ENCODE measurements around the gene EFS.

EFS gene

DNA sequence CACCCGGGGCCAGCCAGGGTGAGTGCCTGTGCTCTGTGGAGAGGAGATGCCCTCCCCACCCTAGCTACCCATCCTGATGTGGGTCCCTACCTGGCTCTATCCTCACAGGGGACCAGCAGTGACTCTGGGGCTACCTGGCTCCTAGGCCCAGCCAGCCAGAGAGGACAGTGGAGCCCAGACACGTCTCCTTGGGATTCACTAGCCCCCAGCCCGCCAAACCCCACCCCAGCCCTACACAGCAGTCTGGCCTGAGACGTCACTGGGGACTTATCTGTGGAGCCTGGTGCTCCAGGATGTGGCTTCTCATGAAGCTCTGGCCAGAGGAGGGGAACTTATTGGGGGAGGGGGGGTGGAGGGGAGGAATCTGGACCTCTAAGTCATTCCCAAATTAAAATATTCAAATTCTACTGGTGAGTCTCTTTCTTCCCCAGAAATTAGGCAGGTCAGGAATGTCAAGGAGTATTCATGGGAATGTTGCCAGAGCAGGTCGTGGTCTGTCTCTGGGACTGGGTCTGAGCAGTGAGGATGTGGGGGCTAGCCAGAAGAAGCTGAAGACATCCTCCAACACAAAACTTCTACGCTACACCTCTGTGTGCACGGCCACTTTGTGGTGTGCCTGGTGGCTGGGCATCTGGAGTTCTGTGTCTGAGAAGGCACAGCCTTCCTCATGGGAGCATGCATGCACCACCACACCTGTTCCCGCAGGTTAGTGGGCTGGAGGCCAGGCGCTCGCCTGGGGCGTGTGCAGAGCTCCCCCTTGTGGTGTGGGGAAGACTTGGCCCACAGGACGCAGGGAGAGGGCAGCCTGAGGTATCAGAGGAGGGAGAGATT is 14.6 kb upstream of the EFS start:
- no peaks in the 10 kb centered on the region for H3K27me3 ChIP-seq (ENCODE audit: control insufficient read depth, insufficient read depth, low read length, poor library complexity, severe bottlenecking)
- H3K4me1 ChIP-seq (ENCODE audit: control insufficient read depth, insufficient read depth, low read length) = peaks cover 14% of the 10 kb centered on the region
- H3K27ac ChIP-seq (ENCODE audit: insufficient read depth, low read depth, low read length, poor library complexity, severe bottlenecking) = no peak overlapping the region
- no peak overlapping the region for H3K4me3 ChIP-seq (ENCODE audit: insufficient read depth, low read depth, low read length)
- 54 to 58% methylated on average over 11 to 12 of the region's 12 CpGs for WGBS, 2 experiments
- no peaks in the 10 kb centered on the region for H3K9me3 ChIP-seq (ENCODE audit: control insufficient read depth, low read length)
- no peaks in the 10 kb centered on the region for H3K36me3 ChIP-seq (ENCODE audit: control insufficient read depth, insufficient read depth, low read length)

DNA sequence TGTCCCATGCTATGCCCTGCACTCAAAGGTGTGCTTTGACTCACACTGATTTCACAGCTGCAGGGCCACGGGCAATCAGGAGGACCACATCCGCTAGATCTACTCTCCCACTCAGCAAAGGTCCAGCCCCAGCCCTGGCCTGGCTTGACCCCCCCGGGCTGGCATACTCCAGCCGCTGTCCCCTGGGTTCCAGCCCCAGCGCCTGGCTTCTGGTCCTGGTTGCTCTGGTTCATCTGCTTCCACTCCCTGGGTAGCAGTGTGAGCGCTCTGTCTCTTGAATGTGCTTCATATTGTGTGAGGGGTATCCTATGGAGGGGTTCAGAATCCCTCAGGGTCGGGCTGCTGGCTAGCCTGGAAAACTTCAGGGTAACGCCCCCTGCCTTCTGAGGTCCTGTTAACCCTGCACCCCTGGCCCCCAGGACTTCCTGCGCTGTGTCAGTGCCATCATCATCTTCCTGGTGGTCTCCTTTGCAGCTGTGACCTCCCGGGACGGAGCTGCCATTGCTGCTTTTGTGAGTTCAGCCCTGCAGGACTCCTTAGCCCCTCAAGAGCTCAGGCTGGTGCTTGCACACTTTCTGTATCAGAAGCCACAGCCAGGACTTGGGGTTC is 13.7 kb upstream of the EFS start:
- Histone ChIP-seq H3K9me3 (ENCODE audit: control insufficient read depth, low read length) (no peaks in the 10 kb centered on the region), H3K27ac (ENCODE audit: insufficient read depth, low read depth, low read length, poor library complexity, severe bottlenecking) (no peak overlapping the region), H3K27me3 (ENCODE audit: control insufficient read depth, insufficient read depth, low read length, poor library complexity, severe bottlenecking) (no peaks in the 10 kb centered on the region), H3K4me3 (ENCODE audit: insufficient read depth, low read depth, low read length) (no peak overlapping the region), H3K36me3 (ENCODE audit: control insufficient read depth, insufficient read depth, low read length) (no peaks in the 10 kb centered on the region), H3K4me1 (ENCODE audit: control insufficient read depth, insufficient read depth, low read length) (peaks cover 14% of the 10 kb centered on the region)
- 83 to 84% methylated on average over 11 of the region's 11 CpGs for WGBS, 2 experiments

DNA sequence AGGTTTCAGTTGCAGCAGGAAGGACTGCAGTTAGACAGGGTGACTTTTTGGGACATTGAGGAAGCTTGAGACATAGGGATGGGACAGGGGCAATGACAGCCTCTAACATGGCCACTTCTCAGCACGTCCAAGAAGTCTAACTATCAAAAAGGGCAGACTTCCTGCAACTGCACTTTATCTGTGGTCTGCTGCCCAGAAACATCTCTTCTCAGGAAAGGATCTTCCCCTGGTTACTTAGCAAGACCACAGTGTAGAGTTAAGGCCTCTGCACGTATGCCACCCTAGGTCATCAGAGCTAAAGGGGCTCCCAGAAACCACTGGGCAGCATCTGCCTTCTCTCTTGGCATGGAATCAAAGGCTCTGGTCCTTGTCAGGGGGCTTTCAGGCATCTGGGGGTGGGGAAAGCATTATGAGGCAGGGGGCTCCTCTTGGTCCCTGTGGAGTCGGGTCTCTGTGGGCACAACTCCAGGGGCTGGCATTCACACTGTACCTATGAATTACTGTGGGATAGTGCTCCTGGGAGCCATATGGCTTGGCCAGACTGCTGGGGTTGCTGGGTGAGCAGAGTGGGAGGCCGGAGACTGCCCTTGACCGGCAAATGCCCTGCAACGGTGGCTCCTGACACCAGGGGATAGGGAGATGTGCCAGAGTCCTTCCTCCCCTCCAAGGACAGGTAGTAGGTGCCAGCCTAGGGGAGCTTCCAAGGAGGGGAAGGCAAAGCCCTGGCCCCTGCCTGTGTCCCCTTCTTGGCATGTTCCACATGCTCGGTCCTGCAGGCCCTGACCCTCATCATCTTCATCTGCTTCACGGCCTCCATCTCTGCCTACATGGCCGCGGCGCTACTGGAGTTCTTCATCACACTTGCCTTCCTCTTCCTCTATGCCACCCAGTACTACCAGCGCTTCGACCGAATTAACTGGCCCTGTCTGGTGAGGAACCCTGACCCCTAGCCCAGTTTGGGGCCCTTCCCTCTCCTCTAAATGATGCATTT is 12.9 kb upstream of the EFS start:
- H3K4me1 ChIP-seq (ENCODE audit: control insufficient read depth, insufficient read depth, low read length) = peaks cover 14% of the 10 kb centered on the region
- H3K9me3 ChIP-seq (ENCODE audit: control insufficient read depth, low read length) = no peaks in the 10 kb centered on the region
- WGBS, 2 experiments = 92 to 93% methylated on average over 14 of the region's 14 CpGs
- no peaks in the 10 kb centered on the region for H3K36me3 ChIP-seq (ENCODE audit: control insufficient read depth, insufficient read depth, low read length)
- no peaks in the 10 kb centered on the region for H3K27me3 ChIP-seq (ENCODE audit: control insufficient read depth, insufficient read depth, low read length, poor library complexity, severe bottlenecking)
- no peak overlapping the region for H3K4me3 ChIP-seq (ENCODE audit: insufficient read depth, low read depth, low read length)
- H3K27ac ChIP-seq (ENCODE audit: insufficient read depth, low read depth, low read length, poor library complexity, severe bottlenecking) = no peak overlapping the region

DNA sequence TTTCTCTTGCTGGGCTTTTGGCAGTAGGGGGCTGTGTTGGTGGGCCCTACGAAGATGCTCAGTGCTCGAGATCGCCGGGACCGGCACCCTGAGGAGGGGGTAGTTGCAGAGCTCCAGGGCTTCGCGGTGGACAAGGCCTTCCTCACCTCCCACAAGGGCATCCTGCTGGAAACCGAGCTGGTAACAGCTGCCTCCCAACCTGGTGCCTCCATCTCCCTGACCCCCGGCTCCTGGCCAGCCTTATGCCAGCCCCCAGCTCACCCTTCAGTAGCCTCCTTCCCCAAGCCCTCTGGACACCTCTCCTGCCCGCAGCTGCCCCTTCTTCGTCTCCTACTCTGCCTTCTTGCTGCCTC is 12.2 kb upstream of the EFS start:
- H3K36me3 ChIP-seq (ENCODE audit: control insufficient read depth, insufficient read depth, low read length) = no peaks in the 10 kb centered on the region
- WGBS, 2 experiments = 74 to 76% methylated on average over 11 of the region's 11 CpGs
- no peak overlapping the region for H3K4me3 ChIP-seq (ENCODE audit: insufficient read depth, low read depth, low read length)
- H3K9me3 ChIP-seq (ENCODE audit: control insufficient read depth, low read length) = no peaks in the 10 kb centered on the region
- H3K27ac ChIP-seq (ENCODE audit: insufficient read depth, low read depth, low read length, poor library complexity, severe bottlenecking) = no peak overlapping the region
- peaks cover 14% of the 10 kb centered on the region for H3K4me1 ChIP-seq (ENCODE audit: control insufficient read depth, insufficient read depth, low read length)
- no peaks in the 10 kb centered on the region for H3K27me3 ChIP-seq (ENCODE audit: control insufficient read depth, insufficient read depth, low read length, poor library complexity, severe bottlenecking)

DNA sequence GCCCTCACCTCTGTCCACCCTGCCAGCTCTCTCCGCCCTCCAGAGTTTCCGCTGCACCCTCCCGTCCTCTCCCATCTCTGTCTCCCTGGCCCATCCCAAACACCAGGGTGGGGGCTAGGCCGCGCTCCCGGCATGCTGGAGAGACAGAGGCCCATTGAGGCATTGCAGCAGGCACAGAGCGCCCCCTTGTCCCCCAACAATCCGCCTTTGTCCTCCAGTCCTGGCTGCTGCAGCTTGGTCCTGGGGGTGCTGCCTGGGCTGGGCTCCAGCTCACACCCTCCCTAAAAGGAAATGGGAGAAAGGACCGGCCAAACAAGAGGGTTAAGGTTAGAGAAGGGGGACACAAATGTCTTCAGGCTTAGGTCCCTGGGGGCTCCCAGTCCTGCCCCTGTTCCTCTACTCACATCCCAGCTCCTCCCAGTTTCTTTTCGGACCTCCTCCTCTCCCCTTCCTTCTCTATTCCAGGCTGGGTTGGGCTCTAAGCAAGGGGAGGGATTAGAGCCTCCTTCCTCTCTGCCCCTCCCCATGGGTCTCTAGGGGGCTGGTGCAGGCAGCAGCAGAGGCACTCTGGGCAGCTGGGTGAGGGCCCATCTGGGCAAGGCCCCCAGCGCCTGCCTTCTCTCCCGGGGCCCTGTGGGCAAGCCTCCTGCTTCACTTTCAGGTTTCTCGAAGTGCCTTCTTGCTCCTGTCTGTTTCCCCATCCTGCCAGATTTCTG is 11.7 kb upstream of the EFS start, which contains the start of gene CMTM5:
Gene CMTM5 (plus strand): TSS at position 565 of the 716 bp plus-strand sequence. CDS start 206 bp downstream, outside the sequence.
- WGBS, 2 experiments = 57 to 62% methylated on average over 13 of the region's 13 CpGs
- no peak within 1 kb of the TSS for H3K27ac ChIP-seq (ENCODE audit: insufficient read depth, low read depth, low read length, poor library complexity, severe bottlenecking)

DNA sequence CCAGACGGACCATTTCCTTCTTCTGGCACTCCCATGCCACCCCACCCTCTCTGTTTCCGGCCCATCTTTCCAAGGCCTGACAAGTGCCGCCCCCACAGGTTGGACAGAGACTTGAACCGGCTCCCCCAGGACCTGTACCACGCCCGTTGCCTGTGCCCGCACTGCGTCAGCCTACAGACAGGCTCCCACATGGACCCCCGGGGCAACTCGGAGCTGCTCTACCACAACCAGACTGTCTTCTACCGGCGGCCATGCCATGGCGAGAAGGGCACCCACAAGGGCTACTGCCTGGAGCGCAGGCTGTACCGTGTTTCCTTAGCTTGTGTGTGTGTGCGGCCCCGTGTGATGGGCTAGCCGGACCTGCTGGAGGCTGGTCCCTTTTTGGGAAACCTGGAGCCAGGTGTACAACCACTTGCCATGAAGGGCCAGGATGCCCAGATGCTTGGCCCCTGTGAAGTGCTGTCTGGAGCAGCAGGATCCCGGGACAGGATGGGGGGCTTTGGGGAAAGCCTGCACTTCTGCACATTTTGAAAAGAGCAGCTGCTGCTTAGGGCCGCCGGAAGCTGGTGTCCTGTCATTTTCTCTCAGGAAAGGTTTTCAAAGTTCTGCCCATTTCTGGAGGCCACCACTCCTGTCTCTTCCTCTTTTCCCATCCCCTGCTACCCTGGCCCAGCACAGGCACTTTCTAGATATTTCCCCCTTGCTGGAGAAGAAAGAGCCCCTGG is 10.7 kb upstream of the EFS start:
- Histone ChIP-seq H3K4me1 (ENCODE audit: control insufficient read depth, insufficient read depth, low read length) (peaks cover 14% of the 10 kb centered on the region), H3K27me3 (ENCODE audit: control insufficient read depth, insufficient read depth, low read length, poor library complexity, severe bottlenecking) (no peaks in the 10 kb centered on the region), H3K36me3 (ENCODE audit: control insufficient read depth, insufficient read depth, low read length) (no peaks in the 10 kb centered on the region), H3K4me3 (ENCODE audit: insufficient read depth, low read depth, low read length) (no peak overlapping the region), H3K9me3 (ENCODE audit: control insufficient read depth, low read length) (no peaks in the 10 kb centered on the region), H3K27ac (ENCODE audit: insufficient read depth, low read depth, low read length, poor library complexity, severe bottlenecking) (no peak overlapping the region)
- 92% methylated on average over 21 of the region's 21 CpGs for WGBS, 2 experiments

More for the DNA sequence above, 11.7 kb upstream of the EFS start, which contains the start of gene CMTM5:
- peaks cover 14% of the 10 kb centered on the region for H3K4me1 ChIP-seq (ENCODE audit: control insufficient read depth, insufficient read depth, low read length)
- H3K9me3 ChIP-seq (ENCODE audit: control insufficient read depth, low read length) = no peaks in the 10 kb centered on the region
- no peak within 1 kb of the TSS for H3K4me3 ChIP-seq (ENCODE audit: insufficient read depth, low read depth, low read length)
- H3K36me3 ChIP-seq (ENCODE audit: control insufficient read depth, insufficient read depth, low read length) = no peaks in the 10 kb centered on the region
- no peaks in the 10 kb centered on the region for H3K27me3 ChIP-seq (ENCODE audit: control insufficient read depth, insufficient read depth, low read length, poor library complexity, severe bottlenecking)

DNA sequence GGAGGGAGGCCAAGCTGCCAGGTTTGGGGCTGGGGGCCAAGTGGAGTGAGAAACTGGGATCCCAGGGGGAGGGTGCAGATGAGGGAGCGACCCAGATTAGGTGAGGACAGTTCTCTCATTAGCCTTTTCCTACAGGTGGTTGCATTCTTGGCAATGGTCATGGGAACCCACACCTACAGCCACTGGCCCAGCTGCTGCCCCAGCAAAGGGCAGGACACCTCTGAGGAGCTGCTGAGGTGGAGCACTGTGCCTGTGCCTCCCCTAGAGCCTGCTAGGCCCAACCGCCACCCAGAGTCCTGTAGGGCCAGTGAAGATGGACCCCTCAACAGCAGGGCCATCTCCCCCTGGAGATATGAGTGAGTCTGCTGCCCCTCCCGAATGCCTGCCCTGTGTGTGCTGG is 8.1 kb upstream of the EFS start:
- WGBS, 2 experiments = 87 to 90% methylated on average over 3 of the region's 3 CpGs
- Histone ChIP-seq H3K36me3 (ENCODE audit: control insufficient read depth, insufficient read depth, low read length) (no peaks in the 10 kb centered on the region), H3K27me3 (ENCODE audit: control insufficient read depth, insufficient read depth, low read length, poor library complexity, severe bottlenecking) (no peaks in the 10 kb centered on the region)

DNA sequence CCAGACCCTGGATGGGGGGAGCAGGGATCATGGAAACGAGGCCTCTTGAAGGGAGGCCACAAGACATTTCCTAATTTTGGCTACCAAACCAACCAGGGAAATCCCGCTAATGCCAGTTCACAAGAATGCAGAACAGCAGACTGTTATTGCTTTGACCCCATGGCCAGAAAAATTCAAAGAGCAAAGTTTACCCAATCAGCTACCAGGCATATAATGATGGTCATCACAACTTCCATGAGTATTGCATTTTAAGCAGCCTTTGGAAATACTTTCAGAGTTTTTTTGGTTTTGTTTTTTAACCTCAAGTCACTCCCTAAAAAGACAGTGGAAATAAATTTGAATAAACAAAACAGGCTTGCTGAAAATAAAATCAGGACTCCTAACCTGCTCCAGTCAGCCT is 7.5 kb upstream of the EFS start, which contains the start of gene IL25:
Gene IL25 (plus strand): TSS at position 301 of the 400 bp plus-strand sequence.
- H3K36me3 ChIP-seq (ENCODE audit: control insufficient read depth, insufficient read depth, low read length) = no peaks in the 10 kb centered on the region
- H3K4me1 ChIP-seq (ENCODE audit: control insufficient read depth, insufficient read depth, low read length) = peaks cover 14% of the 10 kb centered on the region
- no peaks in the 10 kb centered on the region for H3K9me3 ChIP-seq (ENCODE audit: control insufficient read depth, low read length)
- no peak within 1 kb of the TSS for H3K27ac ChIP-seq (ENCODE audit: insufficient read depth, low read depth, low read length, poor library complexity, severe bottlenecking)
- H3K4me3 ChIP-seq (ENCODE audit: insufficient read depth, low read depth, low read length) = no peak within 1 kb of the TSS
- 81 to 87% methylated on average over 2 of the region's 2 CpGs for WGBS, 2 experiments
- no peaks in the 10 kb centered on the region for H3K27me3 ChIP-seq (ENCODE audit: control insufficient read depth, insufficient read depth, low read length, poor library complexity, severe bottlenecking)

More for the DNA sequence above, 8.1 kb upstream of the EFS start:
- H3K9me3 ChIP-seq (ENCODE audit: control insufficient read depth, low read length) = no peaks in the 10 kb centered on the region
- no peak overlapping the region for H3K4me3 ChIP-seq (ENCODE audit: insufficient read depth, low read depth, low read length)
- peaks cover 14% of the 10 kb centered on the region for H3K4me1 ChIP-seq (ENCODE audit: control insufficient read depth, insufficient read depth, low read length)
- no peak overlapping the region for H3K27ac ChIP-seq (ENCODE audit: insufficient read depth, low read depth, low read length, poor library complexity, severe bottlenecking)

DNA sequence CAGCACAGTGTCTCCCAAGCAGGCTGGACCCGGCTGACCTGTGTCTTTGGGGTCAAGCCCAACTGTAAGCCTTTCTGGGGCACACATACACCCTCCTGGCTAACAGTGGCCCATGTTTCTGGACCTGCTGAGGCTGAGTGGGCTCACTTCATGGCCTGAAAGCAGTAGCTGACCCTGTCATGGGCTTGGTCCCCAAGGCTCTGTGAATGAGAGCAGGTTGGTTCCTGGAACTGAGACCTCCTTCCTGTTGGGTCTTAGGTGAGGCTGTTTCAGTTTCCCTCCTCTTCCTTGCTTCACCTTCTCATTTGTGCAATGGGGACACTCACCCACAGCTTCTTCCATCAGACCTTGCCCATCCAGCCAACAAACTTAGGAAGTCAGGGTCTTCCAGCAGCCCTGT is 6.9 kb upstream of the EFS start:
- Histone ChIP-seq H3K9me3 (ENCODE audit: control insufficient read depth, low read length) (no peaks in the 10 kb centered on the region), H3K36me3 (ENCODE audit: control insufficient read depth, insufficient read depth, low read length) (no peaks in the 10 kb centered on the region), H3K4me3 (ENCODE audit: insufficient read depth, low read depth, low read length) (no peak overlapping the region), H3K27me3 (ENCODE audit: control insufficient read depth, insufficient read depth, low read length, poor library complexity, severe bottlenecking) (no peaks in the 10 kb centered on the region), H3K4me1 (ENCODE audit: control insufficient read depth, insufficient read depth, low read length) (peaks cover 9% of the 10 kb centered on the region), H3K27ac (ENCODE audit: insufficient read depth, low read depth, low read length, poor library complexity, severe bottlenecking) (no peak overlapping the region)
- 90 to 93% methylated on average over 1 of the region's 1 CpG for WGBS, 2 experiments
